ENCODE results near the gene TP73. TPM values are rescaled to one million over a fixed set of nuclear protein-coding genes. Genes with fewer than 3 reads are reported as not detected.
"Not testable (repeated sequence)": the region's sequence is repeated elsewhere in the genome, so short reads cannot be mapped to it uniquely, and the experiment has no call there.

The TP73 gene
- total RNA-seq, 5 donors from 2014 or later (not counting 1 experiment from before 2014, with no cell fraction given): 0.12 to 0.21 (median 0.18) TPM; not detected in 1

DNA sequence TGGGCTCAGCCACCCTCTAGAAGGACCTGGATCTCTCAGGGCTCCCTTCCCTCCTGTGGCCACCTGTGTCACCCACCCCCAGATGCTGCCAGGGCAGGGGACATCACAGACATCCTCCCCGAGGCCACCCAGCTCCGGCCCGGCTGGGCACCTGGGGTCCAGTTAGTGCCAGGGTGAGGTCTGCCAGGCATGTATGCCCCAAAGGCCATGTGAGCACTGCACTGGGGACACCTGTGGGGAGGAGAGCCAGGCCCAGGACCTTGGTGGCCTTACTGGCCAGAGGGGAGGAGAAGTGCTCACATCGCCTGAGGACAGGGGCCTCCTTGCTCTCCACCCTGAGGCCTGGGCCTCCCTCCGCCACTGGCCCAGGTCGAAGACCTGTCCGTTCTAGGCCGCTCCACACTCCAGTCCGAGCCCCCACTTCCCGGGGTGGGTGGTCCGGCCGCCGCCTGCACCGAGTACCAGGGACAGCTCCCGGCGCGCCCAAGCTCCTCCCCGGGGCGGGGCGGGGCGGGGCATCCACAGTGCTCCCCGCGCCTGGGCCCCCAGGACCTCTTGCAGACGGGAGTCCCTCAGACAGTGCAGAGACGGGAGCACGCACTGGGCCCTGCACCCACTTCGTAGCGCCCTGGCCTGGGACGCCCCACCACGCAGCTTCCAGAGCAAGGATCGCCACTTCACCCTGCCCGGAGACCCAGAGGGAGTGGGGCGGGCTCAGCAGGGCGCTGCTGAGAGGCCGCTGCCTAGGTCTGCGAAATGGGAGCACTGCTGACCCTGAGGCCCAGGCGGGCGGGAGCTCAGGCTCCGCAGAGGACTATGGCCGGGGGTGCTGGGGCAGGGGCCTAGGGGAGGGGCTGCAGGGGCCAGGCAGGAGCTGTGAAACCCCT lies 65.6 kb downstream of the TP73 start:
- Histone ChIP-seq H3K27me3 (replicated peaks in 1 of 2; ENCODE audit: control insufficient read depth in 2 of 2, extremely low read depth in 1 of 2, insufficient read depth in 2 of 2, low read length in 1 of 2) (peaks cover 0 to 34% of the 10 kb centered on the region in 2 experiments), H3K4me3 (ENCODE audit: control insufficient read depth in 1 of 2, extremely low read depth in 1 of 2, low read length in 1 of 2) (no peak overlapping the region), H3K36me3 (ENCODE audit: control insufficient read depth in 2 of 2, extremely low read depth in 1 of 2, insufficient read depth in 1 of 2, low read length in 1 of 2) (no peaks in the 10 kb centered on the region), H3K4me1 (ENCODE audit: control insufficient read depth in 1 of 2, extremely low read depth in 1 of 2, insufficient read depth in 2 of 2, low read length in 2 of 2) (peaks cover 0 to 24% of the 10 kb centered on the region in 2 experiments), H3K27ac (ENCODE audit: low read length) (no peak overlapping the region), H3K9me3 (no peaks in the 10 kb centered on the region)
- H3K4me1 Mint-ChIP-seq: peaks cover 1 to 14% (median 7%) of the 10 kb centered on the region in 3 donors
- ChIA-PET POLR2A (no interaction called here), CTCF (no interaction called here)
- DNase-seq (peak in 4 of 35 experiments; percentile 7 to 16 (median 10)), ATAC-seq (replicated peaks in 1 of 4) (peak in 1 of 4 experiments; percentile 56)
- H3K27me3 Mint-ChIP-seq: peaks cover 0 to 3% of the 10 kb centered on the region in 2 donors
- no peak overlapping the region for H3K4me3 Mint-ChIP-seq
- no peaks in the 10 kb centered on the region for H3K36me3 Mint-ChIP-seq
- no peaks in the 10 kb centered on the region for H3K9me3 Mint-ChIP-seq
- H3K27ac Mint-ChIP-seq: no peak overlapping the region
- WGBS (ENCODE audit: insufficient coverage): 41% methylated on average over 39 of the region's 40 CpGs

GRCh38 chr1:3718764-3719163 lies 66.4 kb downstream of the TP73 start:
- no peaks in the 10 kb centered on the region for H3K36me3 Mint-ChIP-seq
- peaks cover 0 to 24% of the 10 kb centered on the region in 2 experiments for H3K4me1 ChIP-seq (ENCODE audit: control insufficient read depth in 1 of 2, extremely low read depth in 1 of 2, insufficient read depth in 2 of 2, low read length in 2 of 2)
- H3K9me3 Mint-ChIP-seq: no peaks in the 10 kb centered on the region
- H3K27me3 Mint-ChIP-seq: peaks cover 0 to 3% of the 10 kb centered on the region in 2 donors
- ATAC-seq (replicated peaks in 1 of 4): no peak
- no peaks in the 10 kb centered on the region for H3K36me3 ChIP-seq (ENCODE audit: control insufficient read depth in 2 of 2, extremely low read depth in 1 of 2, insufficient read depth in 1 of 2, low read length in 1 of 2)
- WGBS (ENCODE audit: insufficient coverage): 84% methylated on average over 6 of the region's 14 CpGs
- H3K4me3 ChIP-seq (ENCODE audit: control insufficient read depth in 1 of 2, extremely low read depth in 1 of 2, low read length in 1 of 2): no peak overlapping the region
- peaks cover 1 to 14% (median 7%) of the 10 kb centered on the region in 3 donors for H3K4me1 Mint-ChIP-seq
- POLR2A ChIA-PET: no interaction called here
- H3K9me3 ChIP-seq: no peaks in the 10 kb centered on the region
- no peak overlapping the region for H3K4me3 Mint-ChIP-seq
- no peak overlapping the region for H3K27ac Mint-ChIP-seq
- DNase-seq: no peak
- H3K27ac ChIP-seq (ENCODE audit: low read length): no peak overlapping the region
- CTCF ChIA-PET: no interaction called here
- peaks cover 0 to 27% of the 10 kb centered on the region in 2 experiments for H3K27me3 ChIP-seq (replicated peaks in 1 of 2; ENCODE audit: control insufficient read depth in 2 of 2, extremely low read depth in 1 of 2, insufficient read depth in 2 of 2, low read length in 1 of 2)

- CTCF ChIA-PET: interaction anchor here in 1 of 2 donors (0.6 kb wide), 1 partner anchor 31 kb away, joined by 12 read pairs; no protein-coding TSS in a partner anchor
- peaks cover 1 to 14% (median 7%) of the 10 kb centered on the region in 3 donors for H3K4me1 Mint-ChIP-seq
- POLR2A ChIA-PET: no interaction called here
- Histone ChIP-seq H3K27ac (ENCODE audit: low read length) (no peak overlapping the region), H3K4me1 (ENCODE audit: control insufficient read depth in 1 of 2, extremely low read depth in 1 of 2, insufficient read depth in 2 of 2, low read length in 2 of 2) (peaks cover 0 to 28% of the 10 kb centered on the region in 2 experiments), H3K27me3 (replicated peaks in 1 of 2; ENCODE audit: control insufficient read depth in 2 of 2, extremely low read depth in 1 of 2, insufficient read depth in 2 of 2, low read length in 1 of 2) (peaks cover 0 to 29% of the 10 kb centered on the region in 2 experiments), H3K36me3 (ENCODE audit: control insufficient read depth in 2 of 2, extremely low read depth in 1 of 2, insufficient read depth in 1 of 2, low read length in 1 of 2) (no peaks in the 10 kb centered on the region), H3K4me3 (ENCODE audit: control insufficient read depth in 1 of 2, extremely low read depth in 1 of 2, low read length in 1 of 2) (no peak overlapping the region), H3K9me3 (no peaks in the 10 kb centered on the region)
- H3K4me3 Mint-ChIP-seq: no peak overlapping the region
- H3K27ac Mint-ChIP-seq: no peak overlapping the region
- H3K27me3 Mint-ChIP-seq: peaks cover 0 to 5% of the 10 kb centered on the region in 2 donors
- DNase-seq: no peak
- no peak for ATAC-seq (replicated peaks in 1 of 4)
- no peaks in the 10 kb centered on the region for H3K36me3 Mint-ChIP-seq
- H3K9me3 Mint-ChIP-seq: no peaks in the 10 kb centered on the region
- 62% methylated on average over 16 of the region's 20 CpGs for WGBS (ENCODE audit: insufficient coverage)
Measured at GRCh38 chr1:3721955-3722465, 69.7 kb downstream of the TP73 start.

GRCh38 chr1:3722846-3723245 lies 70.5 kb downstream of the TP73 start:
- Histone ChIP-seq H3K9me3 (no peaks in the 10 kb centered on the region), H3K36me3 (ENCODE audit: control insufficient read depth in 2 of 2, extremely low read depth in 1 of 2, insufficient read depth in 1 of 2, low read length in 1 of 2) (no peaks in the 10 kb centered on the region), H3K27ac (ENCODE audit: low read length) (no peak overlapping the region), H3K4me1 (ENCODE audit: control insufficient read depth in 1 of 2, extremely low read depth in 1 of 2, insufficient read depth in 2 of 2, low read length in 2 of 2) (peaks cover 0 to 27% of the 10 kb centered on the region in 2 experiments), H3K4me3 (ENCODE audit: control insufficient read depth in 1 of 2, extremely low read depth in 1 of 2, low read length in 1 of 2) (no peak overlapping the region), H3K27me3 (replicated peaks in 1 of 2; ENCODE audit: control insufficient read depth in 2 of 2, extremely low read depth in 1 of 2, insufficient read depth in 2 of 2, low read length in 1 of 2) (peaks cover 0 to 30% of the 10 kb centered on the region in 2 experiments)
- H3K36me3 Mint-ChIP-seq: no peaks in the 10 kb centered on the region
- H3K4me1 Mint-ChIP-seq: peaks cover 1 to 14% (median 7%) of the 10 kb centered on the region in 3 donors
- H3K27ac Mint-ChIP-seq: no peak overlapping the region
- H3K27me3 Mint-ChIP-seq: peaks cover 0 to 5% of the 10 kb centered on the region in 2 donors
- CTCF ChIA-PET: no interaction called here
- no peak overlapping the region for H3K4me3 Mint-ChIP-seq
- 68% methylated on average over 3 of the region's 3 CpGs for WGBS (ENCODE audit: insufficient coverage)
- H3K9me3 Mint-ChIP-seq: no peaks in the 10 kb centered on the region
- ATAC-seq (replicated peaks in 1 of 4) (no peak), DNase-seq (no peak)
- POLR2A ChIA-PET: no interaction called here

- Histone ChIP-seq H3K4me1 (ENCODE audit: control insufficient read depth in 1 of 2, extremely low read depth in 1 of 2, insufficient read depth in 2 of 2, low read length in 2 of 2) (peaks cover 0 to 17% of the 10 kb centered on the region in 2 experiments), H3K27me3 (replicated peaks in 1 of 2; ENCODE audit: control insufficient read depth in 2 of 2, extremely low read depth in 1 of 2, insufficient read depth in 2 of 2, low read length in 1 of 2) (peaks cover 0 to 31% of the 10 kb centered on the region in 2 experiments)
- H3K4me3 ChIP-seq (ENCODE audit: control insufficient read depth in 1 of 2, extremely low read depth in 1 of 2, low read length in 1 of 2); H3K9me3 Mint-ChIP-seq; H3K36me3 ChIP-seq (ENCODE audit: control insufficient read depth in 2 of 2, extremely low read depth in 1 of 2, insufficient read depth in 1 of 2, low read length in 1 of 2); H3K4me3 Mint-ChIP-seq; H3K27me3 Mint-ChIP-seq; H3K36me3 Mint-ChIP-seq; POLR2A ChIA-PET; H3K27ac Mint-ChIP-seq; H3K9me3 ChIP-seq; H3K27ac ChIP-seq (ENCODE audit: low read length): not testable (repeated sequence)
- H3K4me1 Mint-ChIP-seq: peaks cover 1 to 12% (median 5%) of the 10 kb centered on the region in 3 donors
- peak; percentile 35 to 86 (median 68) for DNase-seq
- CTCF ChIA-PET: interaction anchor here (0.6 to 1.6 kb wide), 4 partner anchors 29 to 272 kb away, joined by 3 to 10 read pairs (median 4); no protein-coding TSS in a partner anchor
- peak; percentile 52 to 66 (median 60) for ATAC-seq (replicated peaks in 1 of 4)
- WGBS (ENCODE audit: insufficient coverage): 44% methylated on average over 15 of the region's 18 CpGs
Measured at GRCh38 chr1:3724416-3725030, 72.2 kb downstream of the TP73 start.

GRCh38 chr1:3725366-3725765 lies 73.0 kb downstream of the TP73 start:
- DNase-seq (no peak), ATAC-seq (replicated peaks in 1 of 4) (no peak)
- Mint-ChIP-seq H3K4me3 (no peak overlapping the region), H3K27me3 (peaks cover 5 to 8% of the 10 kb centered on the region in 2 donors), H3K4me1 (peaks cover 0 to 5% (median 1%) of the 10 kb centered on the region in 3 donors), H3K9me3 (no peaks in the 10 kb centered on the region), H3K36me3 (no peaks in the 10 kb centered on the region), H3K27ac (no peak overlapping the region)
- Histone ChIP-seq H3K27ac (ENCODE audit: low read length) (no peak overlapping the region), H3K36me3 (ENCODE audit: control insufficient read depth in 2 of 2, extremely low read depth in 1 of 2, insufficient read depth in 1 of 2, low read length in 1 of 2) (no peaks in the 10 kb centered on the region), H3K4me3 (ENCODE audit: control insufficient read depth in 1 of 2, extremely low read depth in 1 of 2, low read length in 1 of 2) (no peak overlapping the region), H3K27me3 (replicated peaks in 1 of 2; ENCODE audit: control insufficient read depth in 2 of 2, extremely low read depth in 1 of 2, insufficient read depth in 2 of 2, low read length in 1 of 2) (peaks cover 0 to 38% of the 10 kb centered on the region in 2 experiments), H3K9me3 (no peaks in the 10 kb centered on the region), H3K4me1 (ENCODE audit: control insufficient read depth in 1 of 2, extremely low read depth in 1 of 2, insufficient read depth in 2 of 2, low read length in 2 of 2) (peaks cover 0 to 9% of the 10 kb centered on the region in 2 experiments)
- ChIA-PET POLR2A (no interaction called here), CTCF (interaction anchor here in 1 of 2 donors (1.4 kb wide), 1 partner anchor 234 kb away, joined by 3 read pairs; no protein-coding TSS in a partner anchor)
- WGBS (ENCODE audit: insufficient coverage): 97% methylated on average over 2 of the region's 2 CpGs
